Peyer's patch (tissue), 4 donors: Measurements from ENCODE around the gene PTPN11.

Experiments used
- CTCF ChIP-seq, 6 experiments: fragments of 450-650 bp in 4 of 6; fragments of 200-600 bp in 2 of 6; sonication (generic) in 1 of 6; IDR thresholded peaks; one replicate each; pipeline ENCODE4 v1.5.1; 2017 to 2019; ENCODE audit warnings: antibody characterized with exemption in 6 of 6, mild to moderate bottlenecking in 3 of 6, moderate library complexity in 1 of 6
- POLR2A ChIP-seq, 2 donors: fragments of 450-650 bp; IDR thresholded peaks; one replicate each; pipeline ENCODE4 v1.5.1; 2017; ENCODE audit warnings: antibody characterized with exemption in 2 of 2, mild to moderate bottlenecking in 2 of 2, moderate library complexity in 2 of 2

DNA sequence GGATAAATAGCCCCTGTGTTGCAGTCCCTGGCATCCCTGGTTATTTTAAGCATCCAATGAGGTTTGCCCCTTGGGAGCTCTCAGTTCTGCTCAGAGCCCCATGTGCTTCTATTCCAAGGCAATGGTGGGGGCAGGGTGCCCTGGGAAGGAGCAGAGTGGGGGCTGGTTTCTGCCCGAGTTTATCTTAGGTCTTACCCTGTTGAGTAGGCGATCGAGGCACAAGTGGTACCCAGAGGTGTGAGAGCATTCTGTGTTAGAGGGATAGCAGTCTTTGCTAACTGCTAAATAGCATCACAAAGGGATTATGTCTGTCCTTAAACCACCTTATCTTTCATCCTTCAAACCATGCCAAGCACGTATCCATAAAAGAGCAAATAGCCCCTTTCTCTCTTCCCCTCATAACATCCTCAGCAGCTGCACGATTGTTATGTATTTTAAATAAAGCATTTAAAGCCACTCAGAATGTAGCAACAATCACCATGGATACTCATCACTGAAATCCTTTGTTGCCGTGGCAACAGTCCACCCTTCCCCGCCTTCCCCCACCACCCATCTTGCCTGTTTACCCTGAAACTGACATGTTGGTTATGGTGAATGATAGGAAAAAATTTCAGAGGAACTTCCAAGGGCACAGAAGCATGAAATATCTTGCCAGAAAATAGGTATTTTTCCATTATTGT, 139.3 kb downstream of the PTPN11 start:
- TF ChIP-seq POLR2A (IDR thresholded peaks at IDR 0.05) = no peak
- no peak for TF ChIP-seq CTCF (IDR thresholded peaks at IDR 0.05)
